DOHH2 (cell line): Measurements from ENCODE around the gene MIPOL1.

Experiments used
- EZH2phosphoT487 ChIP-seq: fragments of 200-600 bp; sonication (generic); IDR thresholded peaks from 2 replicates; pipeline ENCODE4 v1.6.1; 2017; ENCODE audit warnings: borderline replicate concordance, mild to moderate bottlenecking, antibody characterized with exemption, low read length, moderate library complexity, mixed read lengths
- TF ChIP-seq, protein P1 (sequence below): fragments of 200-600 bp; sonication (generic); IDR thresholded peaks from one replicate; pipeline ENCODE4 v1.5.1; 2014; ENCODE audit warnings: antibody characterized with exemption, mild to moderate bottlenecking, low read depth, low read length; ENCODE audit not compliant: poor library complexity, severe bottlenecking

DNA sequence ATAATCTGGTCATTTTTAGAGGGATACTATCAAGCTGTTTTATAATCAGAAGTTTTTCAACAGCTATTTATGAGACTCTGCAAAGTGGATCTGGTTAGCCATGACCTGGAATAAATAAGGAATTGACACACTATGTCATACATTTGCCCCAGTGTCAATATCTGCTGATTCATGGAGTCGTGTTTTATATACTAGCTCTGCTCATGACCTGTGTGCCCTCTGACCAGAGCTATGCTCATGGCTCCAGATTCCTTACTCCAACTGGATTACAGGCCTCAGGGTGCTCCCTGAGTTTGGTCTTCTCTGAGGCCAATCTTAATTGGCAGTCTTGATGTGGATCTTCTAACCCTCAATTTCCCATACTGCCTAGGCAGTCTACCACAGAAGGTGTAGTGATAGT, 256.2 kb downstream of the MIPOL1 start:
- TF ChIP-seq, protein P1, sequence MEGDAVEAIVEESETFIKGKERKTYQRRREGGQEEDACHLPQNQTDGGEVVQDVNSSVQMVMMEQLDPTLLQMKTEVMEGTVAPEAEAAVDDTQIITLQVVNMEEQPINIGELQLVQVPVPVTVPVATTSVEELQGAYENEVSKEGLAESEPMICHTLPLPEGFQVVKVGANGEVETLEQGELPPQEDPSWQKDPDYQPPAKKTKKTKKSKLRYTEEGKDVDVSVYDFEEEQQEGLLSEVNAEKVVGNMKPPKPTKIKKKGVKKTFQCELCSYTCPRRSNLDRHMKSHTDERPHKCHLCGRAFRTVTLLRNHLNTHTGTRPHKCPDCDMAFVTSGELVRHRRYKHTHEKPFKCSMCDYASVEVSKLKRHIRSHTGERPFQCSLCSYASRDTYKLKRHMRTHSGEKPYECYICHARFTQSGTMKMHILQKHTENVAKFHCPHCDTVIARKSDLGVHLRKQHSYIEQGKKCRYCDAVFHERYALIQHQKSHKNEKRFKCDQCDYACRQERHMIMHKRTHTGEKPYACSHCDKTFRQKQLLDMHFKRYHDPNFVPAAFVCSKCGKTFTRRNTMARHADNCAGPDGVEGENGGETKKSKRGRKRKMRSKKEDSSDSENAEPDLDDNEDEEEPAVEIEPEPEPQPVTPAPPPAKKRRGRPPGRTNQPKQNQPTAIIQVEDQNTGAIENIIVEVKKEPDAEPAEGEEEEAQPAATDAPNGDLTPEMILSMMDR: no peak
- TF ChIP-seq EZH2phosphoT487: no peak
